Rectal smooth muscle tissue (tissue), 1 donor: ENCODE data around the gene TP53RK.

Experiments used
- H3K27ac ChIP-seq: one replicate; pipeline ENCODE4 v1.7.0; 2013; ENCODE audit warnings: low read depth, low read length, inconsistent platforms
- H3K27me3 ChIP-seq: one replicate; pipeline ENCODE4 v1.7.0; 2013; ENCODE audit warnings: low read length; ENCODE audit not compliant: control insufficient read depth, insufficient read depth
- H3K36me3 ChIP-seq: one replicate; pipeline ENCODE4 v1.7.0; 2013; ENCODE audit warnings: low read length; ENCODE audit not compliant: control insufficient read depth, insufficient read depth
- H3K4me1 ChIP-seq: one replicate; pipeline ENCODE4 v1.7.0; 2013; ENCODE audit warnings: low read length; ENCODE audit not compliant: control insufficient read depth, insufficient read depth
- H3K4me3 ChIP-seq: one replicate; pipeline ENCODE4 v1.7.0; 2013; ENCODE audit warnings: low read length
- H3K9ac ChIP-seq: one replicate; pipeline ENCODE4 v1.7.0; 2013; ENCODE audit warnings: low read length

The TP53RK gene

DNA sequence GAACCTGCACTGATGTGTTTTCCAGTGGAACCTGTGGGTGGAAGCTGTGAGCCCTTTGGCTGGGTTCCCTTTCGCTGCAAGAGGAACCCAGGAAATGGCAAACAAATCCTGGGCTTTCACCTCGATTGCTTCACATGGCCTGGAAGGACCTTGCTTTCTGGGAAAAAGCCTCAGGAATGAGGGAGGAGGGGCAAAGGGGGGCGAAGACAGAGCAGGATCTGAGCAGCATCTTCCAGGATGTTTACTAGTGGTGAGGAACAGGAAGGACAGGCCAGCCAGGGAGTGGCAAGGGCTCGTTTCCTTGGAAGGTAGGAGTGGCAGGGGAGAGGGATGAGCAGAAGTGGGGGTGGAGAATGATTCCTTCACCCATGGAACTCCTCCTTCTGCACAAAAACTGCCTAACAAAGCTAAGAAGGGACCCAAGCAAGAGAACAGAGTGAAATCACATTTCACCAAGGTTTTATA, 26.1 kb upstream of the TP53RK start:
- Histone ChIP-seq H3K4me3 (no peak overlapping the region), H3K4me1 (no peaks in the 10 kb centered on the region), H3K27ac (no peak overlapping the region), H3K27me3 (no peaks in the 10 kb centered on the region), H3K9ac (no peak overlapping the region), H3K36me3 (no peaks in the 10 kb centered on the region)

- Histone ChIP-seq H3K4me3 (no peak overlapping the region), H3K36me3 (no peaks in the 10 kb centered on the region), H3K27ac (no peak overlapping the region), H3K4me1 (peaks cover under 1% of the 10 kb centered on the region), H3K9ac (no peak overlapping the region), H3K27me3 (no peaks in the 10 kb centered on the region)
Measured at GRCh38 chr20:46713957-46714834, 25.0 kb upstream of the TP53RK start.

- Histone ChIP-seq H3K27ac (no peak overlapping the region), H3K4me3 (no peak overlapping the region)
Measured at GRCh38 chr20:46712056-46712636, 22.9 kb upstream of the TP53RK start.

GRCh38 chr20:46710153-46710913, 21.1 kb upstream of the TP53RK start:
- H3K4me1 ChIP-seq: peaks cover 3% of the 10 kb centered on the region
- H3K36me3 ChIP-seq: no peaks in the 10 kb centered on the region
- peak overlapping the region; percentile 79 for H3K27ac ChIP-seq

More at GRCh38 chr20:46712056-46712636, 22.9 kb upstream of the TP53RK start:
- Histone ChIP-seq H3K27me3 (no peaks in the 10 kb centered on the region), H3K9ac (no peak overlapping the region), H3K4me1 (peaks cover 3% of the 10 kb centered on the region), H3K36me3 (no peaks in the 10 kb centered on the region)

DNA sequence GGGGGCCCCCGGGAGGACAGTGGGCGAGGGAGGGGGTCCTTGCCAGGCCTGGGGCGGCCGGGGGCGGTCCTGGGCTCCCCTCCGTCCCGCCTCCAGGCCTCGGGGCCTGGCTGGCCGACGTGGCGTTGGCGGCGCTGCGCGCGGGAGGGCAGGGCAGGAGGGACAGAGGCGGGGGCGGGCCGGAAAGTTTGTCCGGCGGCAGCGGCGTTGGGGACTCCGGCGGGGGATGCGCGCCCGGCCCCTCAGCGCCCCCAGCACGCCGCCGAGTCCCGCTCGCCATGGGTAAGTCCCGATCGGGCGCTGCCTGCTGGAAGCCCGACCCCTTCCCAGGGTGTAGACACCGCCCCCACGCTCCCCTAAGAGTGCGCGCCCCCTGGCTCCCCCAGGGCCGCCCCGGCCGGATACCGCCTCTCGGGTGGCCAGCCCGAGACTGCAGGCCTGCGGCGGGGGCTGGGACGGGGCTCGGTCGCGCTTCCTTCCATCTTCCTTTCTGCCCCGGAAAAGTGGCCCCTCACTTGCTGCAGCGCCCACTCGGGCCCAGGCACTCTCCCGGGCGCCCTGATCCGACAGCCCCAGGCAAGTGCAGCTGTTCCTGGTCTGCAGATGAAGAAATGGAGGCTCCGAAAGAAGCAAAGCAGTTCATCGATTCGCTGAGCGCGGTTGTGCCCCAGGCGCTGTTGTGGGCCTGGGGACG, 20.4 kb upstream of the TP53RK start, which contains the start of gene SLC2A10:
Gene SLC2A10 (plus strand): TSS at position 191 of the 694 bp plus-strand sequence. CDS start 88 bp downstream, at position 279.
- peak within 1 kb of the TSS; percentile 81 for H3K4me3 ChIP-seq
- H3K36me3 ChIP-seq: no peaks in the 10 kb centered on the region
- peak within 1 kb of the TSS; percentile 92 for H3K9ac ChIP-seq
- H3K27me3 ChIP-seq: no peaks in the 10 kb centered on the region
- peaks cover 3% of the 10 kb centered on the region for H3K4me1 ChIP-seq
- peak within 1 kb of the TSS; percentile 79 for H3K27ac ChIP-seq

More at GRCh38 chr20:46710153-46710913, 21.1 kb upstream of the TP53RK start:
- H3K27me3 ChIP-seq: no peaks in the 10 kb centered on the region
- H3K4me3 ChIP-seq: peak overlapping the region; percentile 81
- H3K9ac ChIP-seq: peak overlapping the region; percentile 92

DNA sequence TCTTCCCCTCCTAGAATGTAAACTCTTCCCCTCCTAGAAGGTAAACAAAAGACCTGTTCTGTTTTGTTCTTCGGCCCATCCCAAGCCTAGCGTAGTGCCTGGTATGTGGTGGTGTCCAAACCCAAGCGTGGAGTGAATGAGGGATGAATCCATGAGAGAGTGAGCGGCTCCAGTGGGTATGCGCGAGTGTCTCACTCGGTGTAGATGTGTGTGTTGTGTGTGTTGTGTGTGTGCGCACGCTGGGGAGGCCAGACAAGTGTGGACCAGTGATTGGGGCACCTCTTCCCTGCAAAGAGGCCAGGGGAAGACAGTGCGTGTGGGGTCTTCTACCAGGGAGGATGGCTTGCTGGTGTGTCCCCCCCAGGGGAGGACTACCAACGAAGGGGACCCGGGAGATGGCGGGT, 19.8 kb upstream of the TP53RK start:
- H3K9ac ChIP-seq: peak overlapping the region; percentile 32
- peak overlapping the region; percentile 81 for H3K4me3 ChIP-seq
- H3K36me3 ChIP-seq: no peaks in the 10 kb centered on the region
- peak overlapping the region; percentile 79 for H3K27ac ChIP-seq
- H3K27me3 ChIP-seq: no peaks in the 10 kb centered on the region
- peaks cover 3% of the 10 kb centered on the region for H3K4me1 ChIP-seq

- Histone ChIP-seq H3K27ac (no peak overlapping the region), H3K9ac (no peak overlapping the region), H3K27me3 (no peaks in the 10 kb centered on the region), H3K36me3 (no peaks in the 10 kb centered on the region), H3K4me1 (peaks cover 3% of the 10 kb centered on the region), H3K4me3 (peak overlapping the region; percentile 81)
Measured at GRCh38 chr20:46708172-46708860, 19.1 kb upstream of the TP53RK start.

DNA sequence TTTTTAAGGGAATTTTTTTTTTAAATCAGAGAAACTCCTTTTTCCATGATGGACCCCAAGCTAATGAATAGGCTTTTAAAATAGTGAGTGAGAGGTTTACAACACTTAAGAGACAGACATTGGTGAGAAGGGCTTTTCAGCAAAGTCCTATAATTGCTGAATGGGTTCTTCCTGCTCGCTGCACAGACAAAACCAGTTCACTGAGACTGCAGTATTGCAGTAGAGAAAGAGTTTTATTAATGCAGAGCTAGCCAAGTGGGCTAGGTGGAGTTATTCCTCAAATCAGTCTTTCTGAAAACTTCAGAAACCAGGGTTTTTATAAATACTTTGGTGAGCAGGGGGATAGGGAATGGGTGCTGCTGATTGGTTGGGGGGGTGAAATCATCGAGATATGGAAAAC, 17.0 kb upstream of the TP53RK start:
- H3K27me3 ChIP-seq: no peaks in the 10 kb centered on the region
- no peaks in the 10 kb centered on the region for H3K36me3 ChIP-seq
- no peak overlapping the region for H3K27ac ChIP-seq
- no peak overlapping the region for H3K4me3 ChIP-seq
- H3K9ac ChIP-seq: no peak overlapping the region
- H3K4me1 ChIP-seq: peaks cover 3% of the 10 kb centered on the region

DNA sequence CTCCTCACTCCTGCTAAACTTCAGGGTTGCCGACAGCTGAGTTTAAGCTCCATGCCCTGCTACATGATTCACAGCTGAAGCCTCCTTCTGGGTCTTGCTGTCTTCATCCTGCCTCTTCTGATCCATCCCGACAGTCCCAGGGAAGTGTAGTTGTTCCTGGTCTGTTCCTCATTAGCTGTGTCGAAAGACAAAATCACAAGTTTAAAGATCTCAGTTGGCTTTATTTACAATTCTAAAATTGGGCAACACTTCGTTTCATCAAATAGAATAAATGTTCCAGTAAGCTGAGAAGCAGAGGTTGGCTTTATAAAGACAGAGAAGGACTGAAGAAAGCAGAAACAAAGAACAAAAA, 16.1 kb upstream of the TP53RK start:
- Histone ChIP-seq H3K4me3 (no peak overlapping the region), H3K4me1 (peaks cover 3% of the 10 kb centered on the region), H3K9ac (no peak overlapping the region), H3K36me3 (no peaks in the 10 kb centered on the region), H3K27me3 (no peaks in the 10 kb centered on the region), H3K27ac (no peak overlapping the region)

GRCh38 chr20:46704714-46705377, 15.6 kb upstream of the TP53RK start:
- Histone ChIP-seq H3K27ac (no peak overlapping the region), H3K4me3 (no peak overlapping the region), H3K36me3 (no peaks in the 10 kb centered on the region), H3K27me3 (no peaks in the 10 kb centered on the region), H3K4me1 (peaks cover 3% of the 10 kb centered on the region), H3K9ac (no peak overlapping the region)

DNA sequence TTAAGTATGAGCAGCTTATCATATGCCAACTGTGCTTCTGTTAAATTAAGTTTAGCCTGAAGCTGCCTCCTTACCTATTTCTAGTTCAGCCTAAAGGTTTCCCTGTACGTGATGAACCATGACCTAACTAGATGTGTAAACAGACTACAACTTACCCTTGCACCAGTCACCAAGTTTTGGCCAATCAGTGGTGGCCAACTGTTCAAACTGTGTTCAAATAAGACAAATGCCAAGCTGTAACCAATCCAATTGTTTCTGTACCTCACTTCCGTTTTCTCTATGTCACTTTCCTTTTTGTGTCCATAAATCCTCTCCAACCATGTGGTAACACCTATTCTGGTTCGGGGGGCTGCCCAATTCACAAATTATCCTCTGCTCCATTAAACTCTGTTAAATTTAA, 14.2 kb upstream of the TP53RK start:
- no peak overlapping the region for H3K4me3 ChIP-seq
- no peaks in the 10 kb centered on the region for H3K36me3 ChIP-seq
- no peaks in the 10 kb centered on the region for H3K27me3 ChIP-seq
- no peak overlapping the region for H3K27ac ChIP-seq
- no peak overlapping the region for H3K9ac ChIP-seq
- no peaks in the 10 kb centered on the region for H3K4me1 ChIP-seq
